HepG2 (cell line): ENCODE measurements around the gene EIF2S2.

Experiments used
- ARNT2 ChIP-seq: sonication (generic); formaldehyde crosslinking; IDR thresholded peaks from 2 replicates; pipeline ENCODE4 v1.8.0; 2022; ENCODE audit warnings: mild to moderate bottlenecking, low read depth, missing genetic modification reagents, moderate library complexity
- BRCA1 ChIP-seq: sonication (generic); formaldehyde crosslinking; IDR thresholded peaks from 2 replicates; pipeline ENCODE4 v1.4.0; 2020; ENCODE audit warnings: missing genetic modification reagents
- CTCF ChIP-seq: sonication (generic); formaldehyde crosslinking; IDR thresholded peaks from 2 replicates; pipeline ENCODE4 v1.5.0; 2020; ENCODE audit warnings: mild to moderate bottlenecking, missing genetic modification reagents, moderate library complexity
- EZH2 ChIP-seq: conservative IDR thresholded peaks from 2 replicates; pipeline ENCODE4 v1.6.1; 2012; ENCODE audit warnings: mild to moderate bottlenecking, low read depth, low read length, moderate library complexity
- FOXA1 ChIP-seq, 2 experiments: fragments of 450-650 bp in 1 of 2; sonication (generic) in 1 of 2; formaldehyde crosslinking in 1 of 2; IDR thresholded peaks; 2 replicates each; pipeline versions ENCODE4 v1.4.0 to v1.6.1; 2016 to 2020; ENCODE audit warnings: missing genetic modification reagents in 1 of 2
- GLI4 ChIP-seq: sonication (generic); formaldehyde crosslinking; IDR thresholded peaks from 2 replicates; pipeline ENCODE4 v1.5.1; 2020; ENCODE audit warnings: missing genetic modification reagents, mild to moderate bottlenecking, moderate library complexity, borderline replicate concordance
- KLF13 ChIP-seq: sonication (generic); formaldehyde crosslinking; IDR thresholded peaks from 2 replicates; pipeline ENCODE4 v1.4.0; 2020; ENCODE audit warnings: mild to moderate bottlenecking, missing genetic modification reagents
- MTA1 ChIP-seq: sonication (generic); formaldehyde crosslinking; IDR thresholded peaks from 2 replicates; pipeline ENCODE4 v1.4.0; 2020; ENCODE audit warnings: missing genetic modification reagents, mild to moderate bottlenecking, borderline replicate concordance
- MTERF4 ChIP-seq: sonication (generic); formaldehyde crosslinking; IDR thresholded peaks from 2 replicates; pipeline ENCODE4 v1.8.0; 2023; ENCODE audit warnings: mild to moderate bottlenecking, missing genetic modification reagents
- SMC3 ChIP-seq: IDR thresholded peaks from 2 replicates; pipeline ENCODE4 v1.6.1; 2011; ENCODE audit warnings: low read length, improper control_type of control experiment
- ZBTB49 ChIP-seq: sonication (generic); formaldehyde crosslinking; IDR thresholded peaks from 2 replicates; pipeline ENCODE4 v1.4.0; 2020; ENCODE audit warnings: missing genetic modification reagents, borderline replicate concordance
- ZNF383 ChIP-seq: sonication (generic); formaldehyde crosslinking; IDR thresholded peaks from 2 replicates; pipeline ENCODE4 v1.4.0; 2020; ENCODE audit warnings: missing genetic modification reagents, mild to moderate bottlenecking, borderline replicate concordance
- ZNF747 ChIP-seq: sonication (generic); formaldehyde crosslinking; IDR thresholded peaks from 2 replicates; pipeline ENCODE4 v1.8.1; 2023; ENCODE audit warnings: missing genetic modification reagents, mild to moderate bottlenecking, borderline replicate concordance
- TF ChIP-seq, protein P1 (sequence below): sonication (generic); formaldehyde crosslinking; IDR thresholded peaks from 2 replicates; pipeline ENCODE4 v1.8.0; 2022; ENCODE audit warnings: mild to moderate bottlenecking, missing genetic modification reagents

DNA sequence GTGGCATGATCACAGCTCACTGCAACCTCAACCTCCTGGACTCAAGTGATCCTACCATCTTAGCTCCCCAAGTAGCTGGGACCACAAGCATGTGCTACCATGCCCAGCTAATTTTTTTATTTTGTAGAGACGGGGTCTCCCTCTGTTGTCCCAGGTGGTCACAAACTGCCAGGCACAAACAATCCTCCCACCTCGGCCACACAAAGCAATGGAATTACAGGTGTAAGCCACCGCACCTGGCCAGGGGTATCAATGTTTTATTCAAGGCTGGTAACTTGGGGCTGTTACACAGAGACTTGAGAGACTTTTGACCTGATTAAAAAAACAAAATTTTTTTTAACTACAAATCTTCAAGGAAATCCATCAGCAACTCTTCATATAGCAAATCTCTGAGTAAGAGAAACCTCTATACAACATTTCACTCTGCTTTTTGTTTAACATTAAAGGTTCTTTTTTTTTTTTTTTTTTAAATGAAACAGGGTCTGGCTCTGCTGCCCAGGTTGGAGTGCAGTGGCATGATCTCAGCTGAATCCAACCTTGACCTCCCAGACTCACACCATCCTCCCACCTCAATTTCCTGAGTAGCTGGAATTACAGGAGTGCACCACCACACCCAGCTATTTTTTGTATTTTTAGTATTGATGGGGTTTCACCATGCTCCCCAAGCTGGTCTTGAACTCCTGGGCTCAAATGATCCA, 5.9 kb downstream of the EIF2S2 start:
- no peak for TF ChIP-seq ARNT2 (CRISPR knock-in tag)
- no peak for TF ChIP-seq SMC3
- TF ChIP-seq ZNF747 (CRISPR knock-in tag), result no peak
- TF ChIP-seq KLF13 (CRISPR knock-in tag), result no peak
- no peak for TF ChIP-seq ZBTB49 (CRISPR knock-in tag)
- TF ChIP-seq ZNF383 (CRISPR knock-in tag), result no peak
- TF ChIP-seq MTA1 (CRISPR knock-in tag), result no peak
- TF ChIP-seq FOXA1 (IDR thresholded peaks at IDR 0.05), result no peak
- no peak for TF ChIP-seq FOXA1 (CRISPR knock-in tag; IDR thresholded peaks at IDR 0.05)
- TF ChIP-seq, protein P1, sequence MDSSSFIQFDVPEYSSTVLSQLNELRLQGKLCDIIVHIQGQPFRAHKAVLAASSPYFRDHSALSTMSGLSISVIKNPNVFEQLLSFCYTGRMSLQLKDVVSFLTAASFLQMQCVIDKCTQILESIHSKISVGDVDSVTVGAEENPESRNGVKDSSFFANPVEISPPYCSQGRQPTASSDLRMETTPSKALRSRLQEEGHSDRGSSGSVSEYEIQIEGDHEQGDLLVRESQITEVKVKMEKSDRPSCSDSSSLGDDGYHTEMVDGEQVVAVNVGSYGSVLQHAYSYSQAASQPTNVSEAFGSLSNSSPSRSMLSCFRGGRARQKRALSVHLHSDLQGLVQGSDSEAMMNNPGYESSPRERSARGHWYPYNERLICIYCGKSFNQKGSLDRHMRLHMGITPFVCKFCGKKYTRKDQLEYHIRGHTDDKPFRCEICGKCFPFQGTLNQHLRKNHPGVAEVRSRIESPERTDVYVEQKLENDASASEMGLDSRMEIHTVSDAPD (CRISPR knock-in tag), result no peak
- no peak for TF ChIP-seq CTCF
- TF ChIP-seq EZH2, result no peak
- no peak for TF ChIP-seq BRCA1 (CRISPR knock-in tag)
- TF ChIP-seq GLI4 (CRISPR knock-in tag), result no peak
- TF ChIP-seq MTERF4 (CRISPR knock-in tag), result no peak
